H1 (cell line): ENCODE measurements around the gene DRC1. TPM values are rescaled to one million over a fixed set of nuclear protein-coding genes. Genes with fewer than 3 reads are reported as not detected.

Source experiments
- CTCF ChIA-PET: fragments of 300-600 bp; sonication (Branson Sonifier 250); formaldehyde crosslinking; loops from one replicate; lab custom pipeline; 2021; ENCODE audit not compliant: partially characterized antibody; lab: Charles Lee
- POLR2A ChIA-PET: fragments of 300-600 bp; sonication (Branson Sonifier 250); formaldehyde crosslinking; loops from one replicate; lab custom pipeline; 2021; ENCODE audit warnings: inconsistent platforms; ENCODE audit not compliant: partially characterized antibody; lab: Charles Lee
- DNase-seq, 2 experiments: peaks; one replicate each; pipeline versions ENCODE4 v3.0.0 to v3.0.0-alpha.2; 2010 to 2022; ENCODE audit warnings: low spot score in 2 of 2, low read depth in 1 of 2, mixed read lengths in 1 of 2
- FAIRE-seq: peaks from 2 replicates; lab custom pipeline; 2011; peaks lifted over from hg19 to GRCh38; lab: Jason Lieb, UNC
- H2AFZ ChIP-seq: 2 replicates; pipeline ENCODE4 v1.8.1; 2012; ENCODE audit warnings: low read length, inconsistent platforms
- H2AK5ac ChIP-seq: 2 replicates; pipeline ENCODE4 v1.6.1; 2013; ENCODE audit warnings: low read depth, low read length
- H2BK120ac ChIP-seq: replicated peaks from 2 replicates; pipeline ENCODE3; 2013; ENCODE audit warnings: low read depth, low read length, inconsistent platforms
- H2BK12ac ChIP-seq: 2 replicates; pipeline ENCODE4 v1.6.1; 2013; ENCODE audit warnings: low read depth, low read length
- H2BK15ac ChIP-seq: 2 replicates; pipeline ENCODE4 v1.6.1; 2013; ENCODE audit warnings: low read length
- H2BK20ac ChIP-seq: 2 replicates; pipeline ENCODE4 v1.6.1; 2013; ENCODE audit warnings: low read length
- H2BK5ac ChIP-seq: 2 replicates; pipeline ENCODE4 v1.6.1; 2013; ENCODE audit warnings: low read depth, low read length
- H3K14ac ChIP-seq: 2 replicates; pipeline ENCODE4 v1.6.1; 2013; ENCODE audit warnings: inconsistent platforms; ENCODE audit not compliant: insufficient read length
- H3K18ac ChIP-seq: 2 replicates; pipeline ENCODE4 v1.6.1; 2013; ENCODE audit warnings: low read length; ENCODE audit errors: extremely low read depth
- H3K23ac ChIP-seq: 2 replicates; pipeline ENCODE4 v1.6.1; 2013; ENCODE audit warnings: inconsistent platforms; ENCODE audit not compliant: insufficient read length
- H3K23me2 ChIP-seq: 2 replicates; pipeline ENCODE4 v1.6.1; 2013; ENCODE audit warnings: low read depth, low read length
- H3K27ac ChIP-seq: 2 replicates; pipeline ENCODE4 v1.6.1; 2011; ENCODE audit warnings: low read depth, low read length, inconsistent platforms
- H3K27me3 ChIP-seq, 4 experiments: replicated peaks in 1 of 4; 1 replicate in 1 of 4; 2 replicates in 3 of 4; pipeline versions ENCODE4 v1.6.1 to v1.8.1; 2011 to 2013; ENCODE audit warnings: low read length in 3 of 4, mild to moderate bottlenecking in 3 of 4, inconsistent platforms in 2 of 4, mixed read lengths in 2 of 4, moderate library complexity in 1 of 4; ENCODE audit not compliant: control insufficient read depth in 3 of 4, insufficient read depth in 3 of 4; ENCODE audit errors: extremely low read depth in 1 of 4
- H3K36me3 ChIP-seq, 4 experiments: 2 replicates each; pipeline versions ENCODE4 v1.6.1 to v1.8.1; 2011 to 2013; ENCODE audit warnings: mild to moderate bottlenecking in 4 of 4, low read length in 3 of 4, moderate library complexity in 2 of 4, control low read depth in 1 of 4, inconsistent platforms in 1 of 4; ENCODE audit not compliant: insufficient read depth in 4 of 4, control insufficient read depth in 2 of 4
- H3K4ac ChIP-seq: replicated peaks from 2 replicates; pipeline ENCODE3; 2013; ENCODE audit warnings: low read length, low read depth, mixed read lengths, inconsistent platforms; ENCODE audit not compliant: insufficient read length
- H3K4me1 ChIP-seq, 4 experiments: replicated peaks in 1 of 4; 1 replicate in 1 of 4; 2 replicates in 3 of 4; pipeline versions ENCODE4 v1.6.1 to v1.8.1; 2011 to 2013; ENCODE audit warnings: low read length in 3 of 4, inconsistent platforms in 2 of 4, mixed read lengths in 1 of 4; ENCODE audit not compliant: insufficient read depth in 4 of 4, control insufficient read depth in 3 of 4
- H3K4me2 ChIP-seq, 2 experiments: 2 replicates each; pipeline versions ENCODE4 v1.6.1 to v1.8.1; 2011 to 2013; ENCODE audit warnings: low read depth in 2 of 2, low read length in 2 of 2, control low read depth in 1 of 2, inconsistent platforms in 1 of 2, mild to moderate bottlenecking in 1 of 2; ENCODE audit not compliant: insufficient read depth in 1 of 2
- H3K4me3 ChIP-seq, 4 experiments: fragments of 200-600, 300-600 bp in 1 of 4; sonication (generic), shearing (Covaris generic), sonication (Bioruptor Twin) in 1 of 4; 2 replicates each; pipeline versions ENCODE4 v1.5.1 to v1.8.1; 2011 to 2016; ENCODE audit warnings: low read length in 4 of 4, low read depth in 3 of 4, control low read depth in 2 of 4, inconsistent platforms in 2 of 4, mild to moderate bottlenecking in 2 of 4, mixed read lengths in 1 of 4, moderate library complexity in 1 of 4; ENCODE audit not compliant: insufficient read depth in 2 of 4; ENCODE audit errors: extremely low read depth in 1 of 4
- H3K56ac ChIP-seq: replicated peaks from 2 replicates; pipeline ENCODE3; 2013; ENCODE audit warnings: low read depth, mild to moderate bottlenecking, mixed read lengths, low read length, inconsistent platforms; ENCODE audit not compliant: insufficient read length
- H3K79me1 ChIP-seq: 2 replicates; pipeline ENCODE4 v1.6.1; 2013; ENCODE audit warnings: low read depth, low read length, control low read depth
- H3K79me2 ChIP-seq, 2 experiments: 2 replicates each; pipeline versions ENCODE4 v1.6.1 to v1.8.1; 2012 to 2013; ENCODE audit warnings: low read length in 2 of 2, mild to moderate bottlenecking in 2 of 2, inconsistent platforms in 1 of 2; ENCODE audit not compliant: insufficient read depth in 2 of 2, control insufficient read depth in 1 of 2
- H3K9ac ChIP-seq, 4 experiments: replicated peaks in 1 of 4; 1 replicate in 1 of 4; 2 replicates in 3 of 4; pipeline versions ENCODE4 v1.6.1 to v1.8.1; 2011 to 2013; ENCODE audit warnings: low read depth in 3 of 4, low read length in 3 of 4, control low read depth in 2 of 4, mild to moderate bottlenecking in 2 of 4, moderate library complexity in 2 of 4, inconsistent platforms in 1 of 4; ENCODE audit errors: extremely low read depth in 1 of 4
- H3K9me3 ChIP-seq, 2 experiments: 2 replicates each; pipeline versions ENCODE4 v1.6.1 to v1.8.1; 2012 to 2013; ENCODE audit warnings: mild to moderate bottlenecking in 2 of 2, moderate library complexity in 2 of 2, control low read depth in 1 of 2, inconsistent platforms in 1 of 2, low read depth in 1 of 2, low read length in 1 of 2, mixed read lengths in 1 of 2; ENCODE audit not compliant: insufficient read depth in 2 of 2
- H4K20me1 ChIP-seq, 2 experiments: replicated peaks in 1 of 2; 2 replicates each; pipeline versions ENCODE3 to v1.8.1; 2011 to 2013; ENCODE audit warnings: inconsistent platforms in 2 of 2, low read length in 2 of 2, mild to moderate bottlenecking in 1 of 2; ENCODE audit not compliant: insufficient read depth in 2 of 2, control insufficient read depth in 1 of 2
- H4K5ac ChIP-seq: 2 replicates; pipeline ENCODE4 v1.6.1; 2013; ENCODE audit warnings: low read length, low read depth, mixed read lengths, inconsistent platforms; ENCODE audit not compliant: insufficient read length
- H4K8ac ChIP-seq: 2 replicates; pipeline ENCODE4 v1.8.0; 2013; ENCODE audit warnings: mild to moderate bottlenecking, moderate library complexity, low read length, inconsistent platforms; ENCODE audit not compliant: insufficient read depth; ENCODE audit errors: extremely low read depth
- H4K91ac ChIP-seq: replicated peaks from 2 replicates; pipeline ENCODE3; 2013; ENCODE audit warnings: low read length, mixed read lengths, inconsistent platforms; ENCODE audit not compliant: insufficient read length
- BACH1 ChIP-seq: IDR thresholded peaks from 2 replicates; pipeline ENCODE4 v1.6.1; 2012; ENCODE audit warnings: low read length, improper control_type of control experiment
- CHD1 ChIP-seq: IDR thresholded peaks from 2 replicates; pipeline ENCODE4 v1.6.1; 2012; ENCODE audit warnings: low read depth, low read length, improper control_type of control experiment
- FOSL1 ChIP-seq: IDR thresholded peaks from 2 replicates; pipeline ENCODE4 v1.6.1; 2011; ENCODE audit warnings: mild to moderate bottlenecking, low read depth, low read length, moderate library complexity; ENCODE audit not compliant: insufficient read depth
- GTF2F1 ChIP-seq: IDR thresholded peaks from 2 replicates; pipeline ENCODE4 v1.6.1; 2012; ENCODE audit warnings: low read depth, low read length, improper control_type of control experiment, borderline replicate concordance
- HDAC6 ChIP-seq: IDR thresholded peaks from one replicate; pipeline ENCODE4 v1.7.1; 2012; ENCODE audit warnings: low read depth, mild to moderate bottlenecking, inconsistent platforms, low read length, moderate library complexity
- JUN ChIP-seq: IDR thresholded peaks from 2 replicates; pipeline ENCODE4 v1.6.1; 2011; ENCODE audit warnings: low read depth, mild to moderate bottlenecking, improper control_type of control experiment, low read length
- POLR2AphosphoS5 ChIP-seq: IDR thresholded peaks from 2 replicates; pipeline ENCODE4 v1.6.1; 2011; ENCODE audit warnings: low read depth, low read length
- RFX5 ChIP-seq: IDR thresholded peaks from 2 replicates; pipeline ENCODE4 v1.6.1; 2011; ENCODE audit warnings: low read depth, low read length, improper control_type of control experiment, borderline replicate concordance
- SIRT6 ChIP-seq: IDR thresholded peaks from one replicate; pipeline ENCODE4 v1.7.1; 2012; ENCODE audit warnings: low read length, inconsistent platforms
- SUZ12 ChIP-seq: fragments of 200-600 bp; sonication (generic); IDR thresholded peaks from 2 replicates; pipeline ENCODE4 v1.6.1; 2012; ENCODE audit warnings: mild to moderate bottlenecking, inconsistent platforms, low read length, moderate library complexity, mixed read lengths
- TBP ChIP-seq: IDR thresholded peaks from 2 replicates; pipeline ENCODE4 v1.6.1; 2011; ENCODE audit warnings: low read depth, low read length, improper control_type of control experiment
- WGBS, 2 experiments: shearing (Covaris generic) in 1 of 2; methylation state at CpG; one replicate each; pipeline versions ENCODE4 v1.1.6 to v1.1.7; 2013 to 2015; ENCODE audit warnings: low lambda C conversion rate in 2 of 2, mixed read lengths in 2 of 2, inconsistent platforms in 1 of 2, low coverage in 1 of 2, missing lambda C conversion rate in 1 of 2; ENCODE audit not compliant: insufficient replicate concordance in 2 of 2, insufficient coverage in 1 of 2, insufficient read length in 1 of 2; ENCODE audit errors: extremely low coverage in 1 of 2, missing lambda C conversion rate in 1 of 2; 5-methylcytosine and 5-hydroxymethylcytosine counted together
- polyA plus RNA-seq, 7 experiments: library from polyadenylated mRNA; depleted of rRNA in 3 of 7; stranded (reverse) in 5 of 7; unstranded in 2 of 7; fragments of >200 nt in 5 of 7; fragments of 200-250 nt in 2 of 7; gene quantifications; 1 replicate in 5 of 7; 2 replicates in 1 of 7; 4 replicates in 1 of 7; pipeline versions ENCODE4 v1.2.1 to v1.2.3, GENCODE V29; 2011 to 2013; ENCODE audit warnings: missing spikeins in 2 of 7, mixed read lengths in 2 of 7
- total RNA-seq: library from RNA; stranded (reverse); fragmentation: NEBNext Ultra II Directional; extraction: Animal tissue kit (Norgen Biotek cat#: 25700); gene quantifications from 2 replicates; pipeline ENCODE4 v1.2.1, GENCODE V29; 2021
- TF ChIP-seq, protein P1 (sequence below): IDR thresholded peaks from 2 replicates; pipeline ENCODE4 v1.6.1; 2012; ENCODE audit warnings: inconsistent platforms

The DRC1 gene
- total and polyA plus RNA-seq, 2 of the 8 experiments (the other 6 are each of a cell fraction or from before 2014, with no cell fraction given): 0.08 TPM; not detected in 1

DNA sequence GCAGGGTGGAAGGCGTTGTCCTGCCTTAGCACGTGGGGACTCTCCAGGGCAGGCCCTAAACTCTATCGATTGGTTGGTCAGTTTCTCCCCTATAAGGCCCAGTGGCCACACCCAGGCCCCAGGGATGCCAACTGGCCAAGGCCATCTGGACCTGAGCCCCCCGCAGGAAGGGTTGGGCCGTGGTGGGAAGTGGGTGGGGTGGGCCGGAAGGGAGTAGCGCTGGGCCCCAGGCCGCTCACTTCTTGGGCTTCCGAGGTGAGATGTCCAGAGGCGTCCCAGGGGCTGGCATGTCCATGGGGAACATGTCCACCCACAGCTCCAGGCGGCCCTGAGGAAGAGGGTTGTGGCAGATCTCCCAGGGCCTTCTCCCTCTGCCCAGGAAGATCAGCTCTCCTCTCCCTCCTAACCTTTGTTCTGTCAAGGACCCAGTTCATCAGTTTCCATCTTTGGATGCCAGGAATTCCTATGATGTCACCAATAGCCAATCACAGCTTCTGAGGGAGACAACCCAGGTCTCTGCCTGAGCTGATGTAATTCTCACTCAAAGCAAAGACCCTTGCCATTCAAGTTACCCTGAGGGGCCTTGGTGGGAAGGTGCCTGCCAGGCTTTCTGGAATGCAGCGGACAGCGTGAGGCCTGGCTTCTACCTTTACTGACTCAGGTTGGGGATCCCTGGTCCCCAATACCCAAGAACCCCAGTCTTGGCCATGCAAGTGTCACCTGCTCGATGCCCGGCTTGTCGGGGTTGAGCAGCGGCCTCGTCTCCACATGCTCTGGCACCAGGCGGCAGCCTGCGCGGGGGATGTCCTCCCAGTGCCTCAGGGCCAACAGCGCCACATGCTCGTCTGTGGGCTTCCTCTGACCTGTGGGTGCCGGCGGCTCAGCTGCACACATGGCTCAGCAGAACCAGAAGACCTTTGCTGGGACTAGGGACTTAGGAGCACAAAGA, 61.8 kb downstream of the DRC1 start:
- no peak for FAIRE-seq
- H2BK120ac ChIP-seq: no peak overlapping the region
- no peak overlapping the region; a peak in 2 of 7 replicates for H3K9ac ChIP-seq
- DNase-seq: peak; percentile 15 to 57
- peaks cover 0 to 23% (median 3%) of the 10 kb centered on the region in 4 experiments; a peak in 6 of 7 replicates for H3K4me1 ChIP-seq
- H4K5ac ChIP-seq: peak overlapping the region; percentile 16
- peak overlapping the region; percentile 100 for H2BK15ac ChIP-seq
- H3K27me3 ChIP-seq: no peaks in the 10 kb centered on the region
- H3K23ac ChIP-seq: no peak overlapping the region
- H3K4me3 ChIP-seq: no peak overlapping the region
- no peaks in the 10 kb centered on the region for H3K36me3 ChIP-seq
- H3K4ac ChIP-seq: no peak overlapping the region
- no peaks in the 10 kb centered on the region for H3K23me2 ChIP-seq
- no peaks in the 10 kb centered on the region for H3K9me3 ChIP-seq
- no peak overlapping the region for H3K14ac ChIP-seq
- peak overlapping the region; percentile 90 for H4K8ac ChIP-seq
- CTCF ChIA-PET: interaction anchor here (0.7 to 2.0 kb wide), 13 partner anchors 14 to 292 kb away, joined by 3 to 7 read pairs (median 3); partner anchors contain the start of gene OTOF
- peak overlapping the region; percentile 86 for H4K91ac ChIP-seq
- peak overlapping the region; percentile 88 for H2AK5ac ChIP-seq
- no peak overlapping the region for H3K27ac ChIP-seq
- no peaks in the 10 kb centered on the region for H3K79me2 ChIP-seq
- peak overlapping the region; percentile 91 for H2BK5ac ChIP-seq
- H4K20me1 ChIP-seq: no peaks in the 10 kb centered on the region
- POLR2A ChIA-PET: interaction anchor here (0.6 to 1.3 kb wide), 6 partner anchors 8 to 220 kb away, joined by 3 to 4 read pairs (median 3); partner anchors contain the start of gene OTOF
- H2BK20ac ChIP-seq: peak overlapping the region; percentile 91
- WGBS, 2 experiments: 85% methylated on average over 25 of the region's 25 CpGs; no CpG with 5 or more reads in 1 of the 2 experiments
- H3K79me1 ChIP-seq: no peaks in the 10 kb centered on the region
- H2AFZ ChIP-seq: no peak overlapping the region
- H2BK12ac ChIP-seq: peak overlapping the region; percentile 99
- no peak overlapping the region for H3K4me2 ChIP-seq
- H3K18ac ChIP-seq: peak overlapping the region; percentile 88
- H3K56ac ChIP-seq: no peak overlapping the region
- TF ChIP-seq GTF2F1: no peak
- TF ChIP-seq, protein P1, sequence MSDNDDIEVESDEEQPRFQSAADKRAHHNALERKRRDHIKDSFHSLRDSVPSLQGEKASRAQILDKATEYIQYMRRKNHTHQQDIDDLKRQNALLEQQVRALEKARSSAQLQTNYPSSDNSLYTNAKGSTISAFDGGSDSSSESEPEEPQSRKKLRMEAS: peak; percentile 85
- no peak for TF ChIP-seq SUZ12
- TF ChIP-seq TBP: no peak
- TF ChIP-seq POLR2AphosphoS5: no peak
- no peak for TF ChIP-seq RFX5
- TF ChIP-seq SIRT6: no peak
- TF ChIP-seq CHD1: no peak
- no peak for TF ChIP-seq FOSL1
- TF ChIP-seq BACH1: no peak
- TF ChIP-seq JUN: no peak
- TF ChIP-seq HDAC6: no peak
